Measurements from ENCODE around the gene PKHD1.
A peak's percentile ranks its signal among the peaks of the same experiment; 100 is the strongest.

Gene PKHD1

GRCh38 chr6:52103623-52104022, 16.2 kb upstream of the PKHD1 start:
- DNase-seq (ENCODE audit: low read depth in 2 of 2): no peak

- DNase-seq (ENCODE audit: low read depth in 2 of 2): no peak
Measured at GRCh38 chr6:52102405-52102804, 15.0 kb upstream of the PKHD1 start.

DNA sequence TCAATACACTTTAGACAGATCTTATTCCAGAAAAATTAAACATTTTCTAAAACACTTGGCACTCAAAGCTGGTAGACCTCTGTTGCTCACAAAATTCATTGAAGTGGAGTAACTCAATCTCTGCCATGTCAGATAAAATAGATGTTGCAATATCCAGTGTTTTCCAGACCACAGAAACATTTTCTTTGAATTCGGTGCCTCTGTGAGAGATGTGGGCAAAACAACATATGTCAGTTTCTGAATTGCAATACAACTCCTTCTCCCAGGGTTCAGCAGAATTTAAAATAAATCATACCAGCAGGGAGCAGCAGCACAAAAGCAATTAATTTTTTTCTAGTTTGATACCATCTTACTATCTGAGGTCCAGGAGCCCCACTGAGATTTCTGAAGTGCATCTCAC, 11.3 kb upstream of the PKHD1 start:
- DNase-seq (ENCODE audit: low read depth in 2 of 2): no peak

DNA sequence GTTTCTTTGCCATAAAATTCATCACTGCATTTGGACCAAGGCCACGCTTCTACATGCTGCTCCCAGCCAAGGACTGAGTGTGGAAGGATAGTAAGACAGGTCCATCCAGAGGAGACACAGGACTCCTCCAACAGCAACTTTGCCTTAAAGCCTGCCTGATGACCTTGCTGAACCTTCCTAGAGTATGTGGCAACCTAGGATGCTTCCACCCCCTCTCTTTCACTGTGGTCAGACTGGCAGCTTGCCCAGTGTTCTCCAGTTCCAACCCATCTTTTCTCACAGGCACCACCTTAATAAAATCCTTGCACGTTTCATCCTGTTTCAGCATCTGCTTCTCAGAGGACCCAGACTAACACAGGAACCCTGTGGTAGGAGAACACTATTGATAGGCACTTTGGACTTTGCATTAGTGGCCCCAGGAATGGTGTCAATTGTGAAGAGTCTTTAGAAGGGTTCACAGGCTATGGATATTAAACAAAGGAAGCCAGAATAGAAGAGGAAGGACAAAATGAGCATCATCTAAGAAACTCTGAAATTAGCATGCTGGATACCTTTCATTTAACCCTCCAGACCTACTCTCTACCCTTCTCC, 2.4 kb upstream of the PKHD1 start:
- no peak for DNase-seq (ENCODE audit: low read depth in 2 of 2)

GRCh38 chr6:52086741-52087140, 672 bp downstream of the PKHD1 start:
- no peak for DNase-seq (ENCODE audit: low read depth in 2 of 2)

DNA sequence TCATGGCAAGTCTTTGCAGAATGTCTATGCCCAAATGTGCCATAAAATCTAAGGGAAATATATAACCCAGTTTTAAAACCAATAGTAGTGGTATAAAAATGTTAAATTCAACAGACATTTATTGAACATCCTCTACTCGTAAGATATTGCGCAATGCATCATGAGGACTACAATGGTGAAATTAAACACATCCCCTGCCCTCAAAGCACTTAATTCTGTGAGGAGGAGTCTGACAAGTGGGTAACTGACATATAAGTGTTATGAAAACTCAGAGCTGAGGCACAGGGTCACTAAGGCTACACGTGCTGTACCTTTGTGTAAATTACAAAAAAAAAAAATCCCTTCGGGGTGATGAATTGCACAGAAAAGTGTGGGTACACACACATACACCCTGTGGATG, 6.2 kb downstream of the PKHD1 start:
- no peak for DNase-seq (ENCODE audit: low read depth in 2 of 2)

- no peak for DNase-seq (ENCODE audit: low read depth in 2 of 2)
Measured at GRCh38 chr6:52077961-52078625, 9.3 kb downstream of the PKHD1 start.

- no peak for DNase-seq (ENCODE audit: low read depth in 2 of 2)
Measured at GRCh38 chr6:52077180-52077884, 10.1 kb downstream of the PKHD1 start.

DNA sequence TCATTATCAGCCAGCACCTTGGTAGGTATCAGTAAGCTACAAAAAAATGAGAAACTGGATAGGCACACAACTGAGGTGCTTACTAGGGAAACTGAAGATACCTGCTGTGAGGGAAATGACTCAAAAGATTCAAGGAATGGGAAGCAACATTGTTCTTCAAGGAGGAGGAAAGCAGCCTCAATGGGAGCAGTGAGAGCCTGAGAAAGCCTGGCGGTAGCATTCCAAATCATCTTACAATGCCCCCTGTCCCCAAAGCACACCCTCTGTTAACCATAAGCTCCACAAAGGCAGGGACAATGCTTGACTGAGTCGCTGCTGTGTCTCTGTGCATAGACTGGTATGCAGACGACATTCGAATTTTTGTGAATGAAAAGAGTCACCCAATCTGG, 10.6 kb downstream of the PKHD1 start:
- DNase-seq (ENCODE audit: low read depth in 2 of 2): no peak

DNA sequence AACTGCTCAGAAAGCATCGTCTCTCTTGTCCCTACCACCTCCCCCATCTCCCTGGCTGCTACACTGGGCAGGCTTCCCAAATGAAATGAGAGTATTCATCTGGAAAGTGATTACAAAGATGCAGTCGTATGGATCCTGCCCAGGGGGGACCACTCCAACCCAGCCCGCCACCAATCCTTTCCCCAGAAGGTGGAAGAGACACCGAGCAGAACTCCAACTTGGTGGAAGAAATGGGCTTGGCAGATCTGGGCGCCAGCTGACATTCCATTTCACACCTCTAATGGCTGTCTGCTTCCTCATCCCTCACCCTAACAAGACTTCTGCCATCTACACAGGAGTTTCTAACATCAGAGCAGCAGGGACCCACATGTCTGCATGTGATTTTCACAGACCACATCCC, 12.7 kb downstream of the PKHD1 start:
- DNase-seq (ENCODE audit: low read depth in 2 of 2): no peak

GRCh38 chr6:52074155-52074554, 13.3 kb downstream of the PKHD1 start:
- DNase-seq (ENCODE audit: low read depth in 2 of 2): no peak

GRCh38 chr6:52065621-52066020, 21.8 kb downstream of the PKHD1 start:
- DNase-seq (ENCODE audit: low read depth in 2 of 2): no peak

DNA sequence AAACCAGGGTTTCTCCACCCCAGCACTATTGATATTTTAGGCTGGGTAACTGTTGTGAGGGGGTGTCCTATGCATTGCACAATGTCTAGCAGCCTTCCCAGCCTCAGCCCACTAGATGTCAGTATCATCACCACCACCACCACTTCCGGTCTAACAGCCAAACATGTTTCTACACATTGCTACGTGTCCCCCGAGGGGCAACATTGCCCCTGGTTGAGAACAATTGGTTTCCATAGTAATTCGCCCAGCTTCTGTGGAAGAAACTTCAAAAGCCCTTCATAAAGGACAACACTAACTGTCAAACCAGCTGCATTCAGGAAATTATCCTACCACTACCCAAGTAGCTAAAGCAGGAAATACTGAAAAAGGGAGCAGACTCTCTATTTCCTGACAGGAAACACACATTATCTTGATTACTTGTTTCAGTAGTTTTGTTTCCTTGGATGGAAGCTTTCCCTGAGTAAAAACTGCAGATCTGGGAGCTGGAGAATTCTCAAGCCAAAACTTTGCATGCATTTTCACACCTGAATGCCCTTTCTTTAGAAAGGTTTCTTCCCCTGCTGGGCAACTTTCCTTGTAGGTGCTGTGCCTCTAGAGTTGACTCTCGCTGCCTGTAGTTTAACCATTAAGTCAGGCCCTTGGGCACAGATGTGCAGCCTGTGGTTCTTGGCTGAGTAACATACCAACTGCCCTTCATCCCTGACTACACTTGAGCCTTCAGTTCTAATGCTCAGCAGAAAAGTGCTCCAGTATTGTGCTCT, 23.6 kb downstream of the PKHD1 start:
- DNase-seq (ENCODE audit: low read depth in 2 of 2): peak; percentile 8 to 33

DNA sequence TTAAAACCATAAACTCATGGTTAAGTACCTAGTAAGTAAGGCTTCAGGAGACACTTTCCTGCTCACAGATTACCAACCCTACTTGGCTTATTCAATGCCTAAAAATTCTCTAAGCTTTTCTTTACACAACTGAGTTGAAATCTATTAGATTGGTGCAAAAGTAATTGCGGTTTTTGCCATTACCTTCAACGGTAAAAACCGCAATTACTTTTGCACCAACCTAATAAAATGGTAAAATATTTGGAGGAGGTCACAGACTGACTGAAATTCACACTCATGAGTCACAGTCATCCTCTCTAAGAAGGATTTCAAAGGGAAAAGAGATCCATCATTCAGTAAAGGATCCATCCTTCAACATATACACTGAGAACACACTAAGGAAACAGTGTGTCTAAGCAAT, 25.9 kb downstream of the PKHD1 start:
- DNase-seq (ENCODE audit: low read depth in 2 of 2): no peak

DNA sequence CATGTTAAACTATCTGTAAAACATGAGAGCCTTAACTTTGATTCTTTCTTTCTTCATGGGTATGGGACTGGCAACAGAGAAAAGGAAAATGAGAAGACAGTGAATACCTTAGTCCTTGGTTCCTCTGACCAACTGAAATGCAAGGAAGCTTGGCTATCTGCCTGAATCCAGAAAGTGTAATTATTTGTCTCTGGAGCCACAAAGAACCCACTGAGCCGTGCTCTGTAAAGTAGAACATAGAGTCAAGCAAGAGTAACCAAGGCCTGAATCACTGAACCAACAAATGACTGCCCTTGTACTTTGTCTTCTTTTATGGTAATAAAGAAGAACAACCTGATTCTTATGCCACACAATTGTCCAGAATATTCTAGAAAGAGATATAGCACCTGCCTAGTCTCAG, 27.6 kb downstream of the PKHD1 start:
- no peak for DNase-seq (ENCODE audit: low read depth in 2 of 2)

DNA sequence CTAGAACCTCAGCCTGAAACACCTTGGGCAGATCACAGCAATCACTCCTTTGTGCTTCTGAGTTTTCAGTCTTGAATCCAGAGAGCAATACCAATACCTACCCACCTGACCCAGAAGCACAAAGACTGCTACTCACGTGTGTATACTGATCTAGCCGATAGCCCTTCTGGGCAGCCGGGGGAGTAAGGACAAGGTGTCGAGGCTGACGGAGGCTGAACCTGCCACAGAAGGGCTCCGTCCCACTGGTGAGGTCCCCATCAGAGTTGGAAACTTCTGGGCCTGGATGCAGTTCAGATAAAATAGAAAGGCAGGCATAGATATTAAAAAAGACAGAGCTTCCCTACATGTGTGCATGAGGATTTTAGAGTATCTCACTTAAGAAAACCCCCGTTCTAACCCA, 32.0 kb downstream of the PKHD1 start:
- no peak for DNase-seq (ENCODE audit: low read depth in 2 of 2)

GRCh38 chr6:52053038-52053695, 34.2 kb downstream of the PKHD1 start:
- no peak for DNase-seq (ENCODE audit: low read depth in 2 of 2)

DNA sequence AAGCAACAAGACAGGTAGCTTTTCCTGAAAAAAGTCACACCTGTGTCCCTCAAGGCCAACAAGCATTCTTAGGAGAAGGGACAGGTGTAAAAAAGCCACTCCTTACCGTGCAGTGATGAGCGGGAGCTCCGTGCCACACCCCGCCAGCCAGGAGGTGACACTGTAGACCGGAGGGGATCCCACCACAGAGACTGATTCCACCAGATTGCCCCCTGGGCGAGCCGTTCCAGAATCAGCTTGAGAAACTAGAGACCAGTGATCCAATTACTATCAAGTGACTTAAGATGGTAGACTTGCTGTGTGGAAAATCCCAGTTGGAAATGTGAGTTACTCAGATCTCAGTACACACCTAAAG, 37.4 kb downstream of the PKHD1 start:
- no peak for DNase-seq (ENCODE audit: low read depth in 2 of 2)

DNA sequence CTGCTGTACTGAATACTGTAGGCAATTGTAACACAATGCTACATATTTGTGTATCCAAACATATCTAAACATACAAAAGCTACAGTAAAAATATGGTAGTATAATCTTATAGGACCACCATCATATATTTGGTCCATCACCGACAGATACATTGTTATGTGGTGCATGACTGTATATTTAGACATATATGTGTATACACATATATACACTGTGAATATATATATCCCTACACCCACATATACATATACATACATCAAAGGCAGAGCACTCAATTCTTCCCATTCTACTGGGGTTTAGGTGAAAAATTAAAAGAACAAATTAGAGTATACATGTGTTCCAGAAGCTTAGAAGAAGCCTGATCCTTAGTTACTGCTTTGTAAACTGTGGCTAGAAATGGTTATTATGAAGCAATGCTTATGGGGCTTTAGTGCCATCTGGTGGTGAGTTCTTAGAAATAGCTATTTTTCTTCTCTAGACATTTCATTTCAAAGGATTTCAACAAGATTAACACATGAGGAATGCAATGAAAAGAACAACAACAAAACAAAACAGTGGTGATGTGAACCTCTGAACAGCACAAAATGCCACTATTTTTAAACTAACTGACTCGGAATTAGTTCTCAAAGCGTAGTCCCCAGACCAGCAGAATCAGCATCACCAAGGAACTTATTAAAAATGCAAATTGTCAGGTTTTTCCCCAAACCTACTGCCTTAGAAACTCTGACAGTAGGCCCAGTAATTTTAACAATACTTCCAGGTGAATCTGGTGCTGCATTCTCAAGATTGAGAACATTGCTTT, 38.0 kb downstream of the PKHD1 start:
- DNase-seq (ENCODE audit: low read depth in 2 of 2): no peak

- DNase-seq (ENCODE audit: low read depth in 2 of 2): no peak
Measured at GRCh38 chr6:52046456-52046855, 41.0 kb downstream of the PKHD1 start.

DNA sequence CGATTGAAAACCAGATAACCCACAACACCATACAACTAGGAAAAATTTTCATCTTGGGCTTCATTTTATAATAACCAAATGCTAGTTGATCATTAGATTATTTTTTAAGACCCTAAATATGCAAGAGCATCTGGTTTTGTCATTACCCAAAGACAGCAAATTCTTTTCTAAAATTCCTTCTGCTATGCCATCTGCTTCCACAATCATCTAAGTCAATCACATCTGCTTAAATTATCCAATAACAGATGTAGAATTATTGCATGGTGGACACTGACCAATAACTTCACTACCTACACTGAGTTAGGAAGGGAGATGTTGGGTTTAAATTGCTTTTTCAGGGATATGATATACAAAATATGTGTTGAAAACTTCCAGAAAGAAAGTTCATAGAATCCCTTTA, 41.9 kb downstream of the PKHD1 start:
- no peak for DNase-seq (ENCODE audit: low read depth in 2 of 2)
